AG04449 (cell line): ENCODE data around the gene PLCD3.

Source experiments
- CTCF ChIA-PET: fragments of 350-600 bp; formaldehyde crosslinking; extraction: SDS; loops from one replicate; lab custom pipeline; 2021; ENCODE audit warnings: antibody characterized with exemption; lab: Yijun Ruan, JAX
- POLR2A ChIA-PET: fragments of 400-600, 350-600 bp; formaldehyde crosslinking; extraction: SDS; loops from one replicate; lab custom pipeline; 2020; ENCODE audit warnings: antibody characterized with exemption, inconsistent platforms; lab: Yijun Ruan, JAX
- DNase-seq: peaks from one replicate; pipeline ENCODE4 v3.0.0-alpha.2; 2010; ENCODE audit warnings: low read depth, low spot score
- H3K4me3 ChIP-seq: 2 replicates; pipeline ENCODE4 v1.5.1; 2011; ENCODE audit warnings: low read depth, mild to moderate bottlenecking, control low read depth, low read length
- CTCF ChIP-seq: IDR thresholded peaks from one replicate; pipeline ENCODE4 v1.5.1; 2011; ENCODE audit warnings: mild to moderate bottlenecking, moderate library complexity, low read length, control low read depth, inconsistent platforms; ENCODE audit not compliant: insufficient read depth; ENCODE audit errors: missing control alignments

PLCD3 gene

GRCh38 chr17:45135192-45135977 lies 3.1 kb upstream of the PLCD3 start, which contains the start of gene ACBD4:
ACBD4 (plus strand) TSS chr17:45135687; CDS start chr17:45136145, 458 bp downstream.
- TF ChIP-seq CTCF: peak; percentile 100
- ChIA-PET POLR2A (interaction anchor here (0.5 to 2.6 kb wide), 6 partner anchors 8 to 62 kb away, joined by 3 to 56 read pairs (median 6); partner anchors contain the start of genes HEXIM1 and HEXIM2), CTCF (interaction anchor here (0.6 to 16.6 kb wide), 108 partner anchors 10 to 717 kb away, joined by 3 to 677 read pairs (median 5); partner anchors contain the start of genes EFTUD2, GFAP, HEXIM1 and HEXIM2)
- H3K4me3 ChIP-seq: peak within 1 kb of the TSS; percentile 75
- DNase-seq: peak; percentile 86

DNA sequence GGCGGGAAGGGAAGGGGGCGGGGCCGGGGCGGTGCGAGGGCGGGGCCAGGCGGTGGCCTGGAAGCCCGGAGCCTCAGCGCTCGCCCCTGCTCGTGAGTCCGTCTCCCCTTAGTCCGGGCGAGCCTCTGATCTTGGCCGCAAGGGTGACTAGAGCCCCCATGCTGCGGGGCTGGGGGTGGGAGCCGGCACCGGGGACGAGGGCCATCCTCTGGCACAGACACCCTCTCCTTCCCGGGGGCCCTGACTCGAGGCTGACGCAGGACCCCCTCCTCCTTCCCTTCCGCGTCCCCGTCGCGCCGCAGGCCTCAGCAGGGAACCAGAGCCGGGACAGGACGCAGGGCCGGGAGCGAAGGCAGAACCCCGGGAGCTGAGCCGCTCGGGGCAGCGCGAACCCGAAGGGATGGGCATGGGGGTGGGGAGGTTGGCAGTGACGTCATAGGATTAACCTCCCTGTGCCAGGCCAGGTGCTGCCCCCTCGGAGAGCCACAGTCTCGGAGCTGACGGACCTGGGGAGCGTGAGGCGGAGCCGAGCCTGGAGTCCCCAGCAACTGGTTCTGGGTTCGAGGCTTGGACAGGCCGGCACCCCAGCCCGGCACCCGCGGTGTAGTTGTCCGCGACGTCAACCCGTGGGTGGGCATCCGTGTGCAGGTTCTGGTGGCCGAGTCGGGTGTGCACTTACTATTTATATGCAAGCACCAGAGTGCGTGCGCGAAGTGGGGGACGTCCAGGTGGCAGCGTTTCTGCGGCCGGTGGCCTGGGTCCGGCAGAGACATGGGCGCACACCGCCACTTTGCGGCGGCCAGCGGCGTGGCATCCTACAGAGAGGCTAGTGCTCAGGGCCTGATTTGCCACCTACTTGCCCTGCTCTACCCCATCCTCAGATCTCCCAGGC lies 503 bp upstream of the PLCD3 start:
- ChIA-PET POLR2A (interaction anchor here (0.8 to 1.0 kb wide), 3 partner anchors 24 to 64 kb away, joined by 3 read pairs; no protein-coding TSS in a partner anchor), CTCF (interaction anchor here (0.5 to 16.6 kb wide), 24 partner anchors 11 to 360 kb away, joined by 3 to 677 read pairs (median 6); partner anchors contain the start of genes EFTUD2, HEXIM1 and HEXIM2)
- DNase-seq: no peak

DNA sequence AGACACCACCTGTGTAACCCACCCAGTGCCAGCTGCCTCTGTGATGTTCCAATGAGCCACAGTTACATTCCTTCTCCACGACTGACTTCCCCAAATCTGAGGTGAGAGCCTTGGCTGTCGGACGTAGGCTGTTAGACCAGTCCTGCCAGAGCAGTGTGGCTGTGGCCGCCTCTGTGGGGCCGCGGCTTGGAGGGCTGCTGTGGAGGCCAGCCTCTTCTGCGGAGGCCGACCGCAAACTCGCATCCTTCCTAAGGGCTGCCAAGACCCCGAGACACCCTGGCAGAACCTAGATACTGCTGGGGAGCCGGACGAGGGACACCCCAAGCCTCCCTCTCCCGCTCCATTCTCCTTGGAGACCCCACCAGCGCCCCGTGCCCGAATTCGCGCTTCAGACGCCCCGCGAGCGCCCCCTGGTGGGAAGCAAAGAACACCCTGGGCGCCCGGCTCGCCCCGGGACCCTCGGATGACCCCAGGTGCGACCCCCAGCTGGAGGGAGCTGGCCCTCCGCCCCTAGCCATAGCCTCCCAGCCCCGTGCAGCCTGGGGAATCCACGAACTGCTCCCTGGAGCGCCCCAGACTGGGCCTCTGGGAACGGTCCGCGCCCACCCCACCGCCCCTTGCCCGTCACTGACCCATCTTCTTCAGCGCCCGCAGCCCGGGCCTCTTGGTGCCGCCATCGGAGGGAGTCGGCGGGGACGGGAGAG lies 547 bp downstream of the PLCD3 start:
- ChIA-PET POLR2A (interaction anchor here (1.2 kb wide), 1 partner anchor 17 kb away, joined by 3 read pairs; the partner anchor contains the start of gene HEXIM1), CTCF (interaction anchor here (0.5 to 16.6 kb wide), 19 partner anchors 8 to 359 kb away, joined by 3 to 677 read pairs (median 8); partner anchors contain the start of genes EFTUD2, HEXIM1 and HEXIM2)
- TF ChIP-seq CTCF: peak; percentile 74
- DNase-seq: no peak
- H3K4me3 ChIP-seq: peak overlapping the region; percentile 86

More for the DNA sequence above, 503 bp upstream of the PLCD3 start:
- peak; percentile 96 for TF ChIP-seq CTCF
- H3K4me3 ChIP-seq: peak overlapping the region; percentile 86

- no peak for TF ChIP-seq CTCF
- DNase-seq: no peak
- peak overlapping the region; percentile 86 for H3K4me3 ChIP-seq
- POLR2A ChIA-PET: interaction anchor here (1.2 kb wide), 1 partner anchor 17 kb away, joined by 3 read pairs; the partner anchor contains the start of gene HEXIM1
- CTCF ChIA-PET: interaction anchor here (0.6 to 16.6 kb wide), 21 partner anchors 8 to 232 kb away, joined by 3 to 677 read pairs (median 8); partner anchors contain the start of genes EFTUD2, HEXIM1 and HEXIM2
Measured at GRCh38 chr17:45130681-45131615, 1.4 kb downstream of the PLCD3 start.
